ENCODE measurements around the gene CHCHD6. TPM values are rescaled to one million over a fixed set of nuclear protein-coding genes. Genes with fewer than 3 reads are reported as not detected.

Gene CHCHD6
- total RNA-seq, 1 experiment from 2014 or later, result 40.9 TPM

DNA sequence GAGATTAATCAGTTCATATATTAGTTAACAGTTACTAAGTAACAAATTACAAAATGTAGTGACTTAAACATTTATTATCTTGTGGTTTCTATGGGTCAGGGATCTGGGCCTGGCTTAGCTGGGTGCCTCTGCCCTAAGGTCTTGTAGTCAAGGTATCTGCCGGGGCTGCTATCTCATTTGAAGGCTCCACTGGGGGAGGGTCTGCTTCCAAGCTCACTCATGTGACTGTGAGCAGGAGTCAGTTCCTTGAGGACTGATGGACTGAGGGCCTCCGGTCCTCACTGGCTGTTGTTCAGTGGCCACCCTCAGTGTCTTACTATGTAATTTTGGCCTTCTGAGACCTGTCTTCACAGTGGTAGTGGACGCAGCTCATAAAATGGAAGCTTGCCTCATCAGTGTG lies 143.0 kb downstream of the CHCHD6 start:
- Histone ChIP-seq H3K4me3 (no peak overlapping the region), H3K36me3 (no peaks in the 10 kb centered on the region), H3K9me3 (no peaks in the 10 kb centered on the region), H3K27me3 (no peaks in the 10 kb centered on the region)
- DNase-seq, result no peak

- no peaks in the 10 kb centered on the region; the same call in 1 of the 2 replicates for H3K36me3 ChIP-seq
- no peaks in the 10 kb centered on the region for H3K9me3 ChIP-seq
- DNase-seq, result no peak
- H3K27me3 ChIP-seq, result no peaks in the 10 kb centered on the region
- no peak overlapping the region for H3K4me3 ChIP-seq
These were observed 145.0 kb downstream of the CHCHD6 start for GRCh38 chr3:126848991-126849390.

GRCh38 chr3:126849768-126850167 lies 145.7 kb downstream of the CHCHD6 start:
- no peak overlapping the region for H3K4me3 ChIP-seq
- H3K27me3 ChIP-seq, result no peaks in the 10 kb centered on the region
- H3K9me3 ChIP-seq, result no peaks in the 10 kb centered on the region
- no peak for DNase-seq
- no peaks in the 10 kb centered on the region; the same call in 1 of the 2 replicates for H3K36me3 ChIP-seq

GRCh38 chr3:126850370-126851085 lies 146.5 kb downstream of the CHCHD6 start:
- peak; percentile 27 for DNase-seq
- H3K27me3 ChIP-seq, result no peaks in the 10 kb centered on the region

GRCh38 chr3:126851382-126851781 lies 147.3 kb downstream of the CHCHD6 start:
- no peaks in the 10 kb centered on the region; the same call in 1 of the 2 replicates for H3K36me3 ChIP-seq
- H3K27me3 ChIP-seq, result no peaks in the 10 kb centered on the region
- no peak overlapping the region for H3K4me3 ChIP-seq
- DNase-seq, result no peak
- no peaks in the 10 kb centered on the region for H3K9me3 ChIP-seq

More at GRCh38 chr3:126850370-126851085, 146.5 kb downstream of the CHCHD6 start:
- H3K36me3 ChIP-seq, result no peaks in the 10 kb centered on the region; the same call in 1 of the 2 replicates
- no peak overlapping the region for H3K4me3 ChIP-seq
- no peaks in the 10 kb centered on the region for H3K9me3 ChIP-seq

DNA sequence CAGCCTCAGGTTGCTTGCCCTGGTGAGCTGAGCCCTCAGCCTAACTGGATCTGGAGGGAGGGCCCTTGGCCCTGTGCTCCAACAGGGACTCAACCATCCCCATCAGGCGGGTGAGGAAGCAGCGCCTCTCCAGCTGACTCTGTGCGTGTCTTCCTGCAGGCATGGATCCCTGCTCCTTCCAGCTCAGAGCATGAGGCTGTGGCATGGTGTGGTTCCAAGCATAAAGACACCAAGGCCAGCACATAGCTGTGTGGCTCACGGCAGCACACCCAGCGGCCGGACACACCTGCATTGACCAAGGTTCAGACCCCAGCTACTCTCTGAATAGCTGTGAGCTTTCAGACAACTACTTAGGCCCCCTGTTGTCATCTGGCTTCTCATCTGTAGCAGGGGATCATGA lies 147.9 kb downstream of the CHCHD6 start:
- no peak for DNase-seq
- no peaks in the 10 kb centered on the region for H3K27me3 ChIP-seq

DNA sequence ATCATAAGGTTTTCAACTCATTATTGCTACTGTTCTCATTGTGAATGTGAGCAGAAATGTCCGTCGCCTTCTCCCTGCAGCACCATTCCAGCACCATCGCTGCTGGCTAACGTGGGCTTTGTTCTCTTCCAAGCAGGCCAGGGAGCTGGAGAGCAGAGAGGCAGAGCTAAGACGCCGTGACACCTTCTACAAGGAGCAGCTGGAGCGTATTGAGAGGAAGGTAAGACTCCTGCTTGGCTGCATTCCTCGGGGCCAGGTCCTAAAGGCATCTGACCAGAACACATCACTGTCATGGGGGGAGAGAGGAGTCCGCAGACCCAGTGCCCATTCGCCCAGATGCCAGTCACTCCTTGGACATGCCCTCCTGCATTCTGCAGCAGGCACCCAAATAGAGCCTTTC lies 148.5 kb downstream of the CHCHD6 start:
- DNase-seq, result no peak

More for the DNA sequence above, 147.9 kb downstream of the CHCHD6 start:
- Histone ChIP-seq H3K4me3 (no peak overlapping the region), H3K9me3 (no peaks in the 10 kb centered on the region), H3K36me3 (no peaks in the 10 kb centered on the region; the same call in 1 of the 2 replicates)

DNA sequence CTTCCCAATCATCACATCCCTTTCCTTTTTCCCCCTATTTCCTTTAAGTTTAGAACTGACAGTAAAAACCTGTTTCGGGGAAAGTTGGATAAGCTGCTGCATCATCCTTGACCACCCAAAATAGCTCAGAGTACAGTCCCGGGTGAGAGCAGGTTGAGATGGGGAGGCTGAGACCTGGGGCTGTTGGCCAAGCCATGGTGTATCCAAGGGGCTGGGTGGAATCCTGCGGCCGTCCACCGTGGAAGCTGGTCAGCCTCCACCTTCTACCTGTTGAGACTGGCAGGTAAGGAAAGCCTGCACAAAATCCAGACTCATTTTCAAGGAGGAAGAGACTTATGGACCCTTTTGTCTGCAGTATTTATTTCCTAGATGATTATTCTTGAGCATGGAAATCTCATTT lies 150.6 kb downstream of the CHCHD6 start:
- no peak for DNase-seq
- H3K36me3 ChIP-seq, result no peaks in the 10 kb centered on the region; the same call in 1 of the 2 replicates
- H3K4me3 ChIP-seq, result no peak overlapping the region
- H3K9me3 ChIP-seq, result no peaks in the 10 kb centered on the region
- H3K27me3 ChIP-seq, result no peaks in the 10 kb centered on the region

More for the DNA sequence above, 148.5 kb downstream of the CHCHD6 start:
- Histone ChIP-seq H3K4me3 (no peak overlapping the region), H3K36me3 (no peaks in the 10 kb centered on the region; the same call in 1 of the 2 replicates), H3K27me3 (no peaks in the 10 kb centered on the region), H3K9me3 (no peaks in the 10 kb centered on the region)

GRCh38 chr3:126855374-126855773 lies 151.3 kb downstream of the CHCHD6 start:
- Histone ChIP-seq H3K36me3 (no peaks in the 10 kb centered on the region; the same call in 1 of the 2 replicates), H3K9me3 (no peaks in the 10 kb centered on the region), H3K27me3 (no peaks in the 10 kb centered on the region), H3K4me3 (no peak overlapping the region)
- DNase-seq, result no peak

- Histone ChIP-seq H3K27me3 (no peaks in the 10 kb centered on the region), H3K4me3 (no peak overlapping the region)
These were observed 153.9 kb downstream of the CHCHD6 start for GRCh38 chr3:126857928-126858327.

GRCh38 chr3:126858401-126858800 lies 154.4 kb downstream of the CHCHD6 start:
- Histone ChIP-seq H3K4me3 (no peak overlapping the region), H3K9me3 (no peaks in the 10 kb centered on the region), H3K27me3 (no peaks in the 10 kb centered on the region), H3K36me3 (no peaks in the 10 kb centered on the region; the same call in 1 of the 2 replicates)
- no peak for DNase-seq

More at GRCh38 chr3:126857928-126858327, 153.9 kb downstream of the CHCHD6 start:
- no peaks in the 10 kb centered on the region for H3K9me3 ChIP-seq
- no peaks in the 10 kb centered on the region; the same call in 1 of the 2 replicates for H3K36me3 ChIP-seq
- DNase-seq, result no peak

DNA sequence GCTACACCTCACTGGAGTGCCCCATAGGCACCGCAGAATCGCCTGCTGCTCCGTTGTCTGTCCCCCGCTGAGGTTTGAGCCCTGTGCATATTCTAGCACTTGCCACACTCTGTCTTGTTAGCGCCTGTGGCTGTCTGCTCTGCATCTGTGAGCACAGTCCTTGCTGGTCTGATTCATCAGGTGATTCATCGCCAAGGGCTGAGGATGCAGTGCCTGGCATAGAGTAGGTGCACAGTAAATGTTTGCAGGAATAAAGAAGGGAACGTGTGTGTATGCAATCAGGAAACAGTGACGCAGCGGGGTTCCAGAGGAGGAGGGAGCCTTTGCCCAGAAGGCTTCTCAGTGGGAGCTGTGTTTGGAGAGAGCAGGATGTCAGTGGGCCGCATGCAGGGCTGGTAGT lies 154.8 kb downstream of the CHCHD6 start:
- H3K9me3 ChIP-seq, result no peaks in the 10 kb centered on the region
- no peaks in the 10 kb centered on the region for H3K27me3 ChIP-seq

GRCh38 chr3:126859415-126860246 lies 155.6 kb downstream of the CHCHD6 start:
- DNase-seq, result no peak
- no peaks in the 10 kb centered on the region for H3K9me3 ChIP-seq
- no peak overlapping the region for H3K4me3 ChIP-seq
- no peaks in the 10 kb centered on the region for H3K27me3 ChIP-seq
- H3K36me3 ChIP-seq, result no peaks in the 10 kb centered on the region; the same call in 1 of the 2 replicates

More for the DNA sequence above, 154.8 kb downstream of the CHCHD6 start:
- peak; percentile 97 for DNase-seq
- Histone ChIP-seq H3K36me3 (no peaks in the 10 kb centered on the region; the same call in 1 of the 2 replicates), H3K4me3 (no peak overlapping the region)

DNA sequence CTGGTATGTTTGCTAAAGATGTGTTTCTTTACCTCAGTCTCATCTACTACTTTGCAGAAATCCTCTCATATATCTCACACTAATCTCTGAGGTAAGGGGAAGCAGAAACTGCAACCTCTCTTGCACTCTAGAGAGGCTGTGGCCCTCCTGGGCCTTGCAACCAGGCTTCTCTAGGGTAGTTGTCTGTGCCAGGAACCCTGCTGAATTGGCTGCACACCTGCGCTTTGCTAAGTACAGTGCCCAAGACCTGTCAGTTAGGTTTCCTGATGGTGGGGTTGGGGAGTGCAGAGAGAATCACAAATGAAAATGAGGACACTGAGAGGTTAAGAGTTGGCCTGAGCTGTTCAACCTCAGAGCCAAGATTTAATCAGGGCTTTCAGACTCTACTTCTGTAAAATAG lies 161.7 kb downstream of the CHCHD6 start:
- Histone ChIP-seq H3K9me3 (no peaks in the 10 kb centered on the region), H3K27me3 (no peaks in the 10 kb centered on the region), H3K4me3 (no peak overlapping the region), H3K36me3 (0 out of 2 replicates have a peak, but pooled peaks cover 2% of the 10 kb centered on the region)
- DNase-seq, result no peak

GRCh38 chr3:126866175-126866759 lies 162.2 kb downstream of the CHCHD6 start:
- no peaks in the 10 kb centered on the region for H3K27me3 ChIP-seq
- H3K9me3 ChIP-seq, result no peaks in the 10 kb centered on the region
- H3K36me3 ChIP-seq, result 0 out of 2 replicates have a peak, but pooled peaks cover 2% of the 10 kb centered on the region
- H3K4me3 ChIP-seq, result no peak overlapping the region
- DNase-seq, result no peak

- H3K4me3 ChIP-seq, result no peak overlapping the region
- no peaks in the 10 kb centered on the region for H3K27me3 ChIP-seq
- DNase-seq, result no peak
- 0 out of 2 replicates have a peak, but pooled peaks cover 2% of the 10 kb centered on the region for H3K36me3 ChIP-seq
- H3K9me3 ChIP-seq, result no peaks in the 10 kb centered on the region
These were observed 163.3 kb downstream of the CHCHD6 start for GRCh38 chr3:126867190-126867862.
